ENCODE data around the gene NLE1.
A peak's percentile ranks its signal among the peaks of the same experiment; 100 is the strongest.
"Not testable (repeated sequence)": the region's sequence is repeated elsewhere in the genome, so short reads cannot be mapped to it uniquely, and the experiment has no call there.

NLE1 gene

GRCh38 chr17:35162755-35163154, 20.7 kb upstream of the NLE1 start:
- DNase-seq (ENCODE audit: low read depth) = no peak

- no peak for DNase-seq (ENCODE audit: low read depth)
Observed at GRCh38 chr17:35161281-35161761, 19.2 kb upstream of the NLE1 start.

- peak; percentile 19 for DNase-seq (ENCODE audit: low read depth)
Observed at GRCh38 chr17:35160354-35161201, 18.5 kb upstream of the NLE1 start.

- DNase-seq (ENCODE audit: low read depth) = no peak
Observed at GRCh38 chr17:35159940-35160339, 17.8 kb upstream of the NLE1 start.

GRCh38 chr17:35155246-35155645, 13.1 kb upstream of the NLE1 start:
- no peak for DNase-seq (ENCODE audit: low read depth)

- DNase-seq (ENCODE audit: low read depth) = no peak
Observed at GRCh38 chr17:35154196-35155165, 12.4 kb upstream of the NLE1 start.

- DNase-seq (ENCODE audit: low read depth) = no peak
Observed at GRCh38 chr17:35152421-35153140, 10.5 kb upstream of the NLE1 start.

- not testable (repeated sequence) for DNase-seq (ENCODE audit: low read depth)
Observed at GRCh38 chr17:35151080-35151479, 9.0 kb upstream of the NLE1 start.

- DNase-seq (ENCODE audit: low read depth) = no peak
Observed at GRCh38 chr17:35149941-35150340, 7.8 kb upstream of the NLE1 start.

GRCh38 chr17:35148144-35148543, 6.0 kb upstream of the NLE1 start:
- no peak for DNase-seq (ENCODE audit: low read depth)

GRCh38 chr17:35147375-35147905, 5.3 kb upstream of the NLE1 start, which contains the start of gene UNC45B:
TSS of gene UNC45B (plus strand) at chr17:35147817. CDS start at chr17:35148264, 447 bp downstream.
- no peak for DNase-seq (ENCODE audit: low read depth)

GRCh38 chr17:35146214-35146833, 4.2 kb upstream of the NLE1 start:
- no peak for DNase-seq (ENCODE audit: low read depth)

GRCh38 chr17:35144840-35145239, 2.7 kb upstream of the NLE1 start:
- DNase-seq (ENCODE audit: low read depth) = no peak

GRCh38 chr17:35142467-35142796, 329 bp upstream of the NLE1 start:
- DNase-seq (ENCODE audit: low read depth) = no peak

GRCh38 chr17:35138218-35138617, 3.9 kb downstream of the NLE1 start:
- DNase-seq (ENCODE audit: low read depth) = no peak

- no peak for DNase-seq (ENCODE audit: low read depth)
Observed at GRCh38 chr17:35135322-35135721, 6.8 kb downstream of the NLE1 start.

GRCh38 chr17:35132816-35133550, 9.1 kb downstream of the NLE1 start:
- DNase-seq (ENCODE audit: low read depth) = no peak

- DNase-seq (ENCODE audit: low read depth) = no peak
Observed at GRCh38 chr17:35132099-35132498, 10.0 kb downstream of the NLE1 start.

GRCh38 chr17:35130392-35130791, 11.7 kb downstream of the NLE1 start:
- no peak for DNase-seq (ENCODE audit: low read depth)

- no peak for DNase-seq (ENCODE audit: low read depth)
Observed at GRCh38 chr17:35129973-35130351, 12.1 kb downstream of the NLE1 start.

Data from T follicular helper cell (primary cell).